Stomach (tissue), 4 donors: ENCODE data around the gene ANTXR1.

Experiments
- CTCF ChIP-seq, 7 experiments: fragments of 450-650 bp in 4 of 7; fragments of 200-600 bp in 3 of 7; sonication (generic) in 3 of 7; IDR thresholded peaks; one replicate each; pipeline ENCODE4 v1.5.1; 2016 to 2019; ENCODE audit warnings: antibody characterized with exemption in 7 of 7, control low read depth in 2 of 7, mild to moderate bottlenecking in 1 of 7
- POLR2A ChIP-seq, 4 donors: fragments of 450-650 bp; IDR thresholded peaks; one replicate each; pipeline ENCODE4 v1.6.1; 2016; ENCODE audit warnings: antibody characterized with exemption in 4 of 4, control low read depth in 2 of 4, mild to moderate bottlenecking in 1 of 4, moderate library complexity in 1 of 4

DNA sequence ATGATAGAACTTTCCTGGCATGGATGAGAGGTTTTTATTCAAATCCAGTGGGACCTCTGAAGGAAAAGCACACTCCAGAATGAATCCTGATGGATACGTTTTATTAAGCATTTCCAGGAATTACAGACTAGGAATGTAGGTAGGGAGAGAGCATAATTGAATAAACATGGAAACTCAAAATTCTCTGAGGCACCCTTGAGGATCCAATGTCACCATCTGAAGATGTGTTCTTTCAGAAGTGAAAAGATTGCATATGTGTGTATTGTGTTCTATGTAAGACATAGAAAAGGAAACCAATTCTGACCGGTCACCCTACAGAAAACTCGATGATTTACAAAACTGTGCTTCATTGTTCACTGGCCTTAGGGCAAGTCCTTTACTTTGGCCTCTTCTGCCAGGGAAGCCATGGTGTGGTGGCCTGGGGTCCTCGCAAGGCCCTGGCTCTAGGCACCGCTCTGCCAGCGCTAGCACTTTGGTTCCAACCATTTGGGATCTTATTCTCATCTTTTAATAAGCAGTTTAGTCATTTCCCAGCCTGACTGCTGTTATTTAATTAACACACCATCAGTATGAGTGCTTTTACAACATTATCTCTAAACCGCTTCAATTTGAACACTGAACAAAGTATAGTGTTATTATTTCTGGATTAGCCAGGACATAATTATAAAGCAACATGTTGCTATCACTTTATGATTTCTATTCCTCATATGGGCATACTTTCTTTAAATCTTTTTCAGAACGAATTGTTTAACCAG lies 43.1 kb upstream of the ANTXR1 start:
- no peak for TF ChIP-seq CTCF (IDR thresholded peaks at IDR 0.05)
- no peak for TF ChIP-seq POLR2A (IDR thresholded peaks at IDR 0.05)
